NCI-H2227 (cell line): ENCODE data around the gene EPS15.
"Not testable (repeated sequence)": the region's sequence is repeated elsewhere in the genome, so short reads cannot be mapped to it uniquely, and the experiment has no call there.

ENCODE experiments used
- DNase-seq: peaks from one replicate; lab custom pipeline; 2025; ENCODE audit not compliant: unreplicated experiment; lab: John Stamatoyannopoulos, UW

EPS15 gene

GRCh38 chr1:51543858-51544257 is 24.8 kb upstream of the EPS15 start:
- no peak for DNase-seq

- DNase-seq = no peak
These were observed 23.3 kb upstream of the EPS15 start for GRCh38 chr1:51542158-51542953.

- no peak for DNase-seq
These were observed 22.4 kb upstream of the EPS15 start for GRCh38 chr1:51541313-51542050.

- DNase-seq = no peak
These were observed 18.5 kb upstream of the EPS15 start for GRCh38 chr1:51537568-51537967.

GRCh38 chr1:51535006-51535592 is 16.0 kb upstream of the EPS15 start:
- DNase-seq = peak; percentile 48

- DNase-seq = no peak
These were observed 15.4 kb upstream of the EPS15 start for GRCh38 chr1:51534447-51534846.

GRCh38 chr1:51532853-51533252 is 13.8 kb upstream of the EPS15 start:
- DNase-seq = no peak

- not testable (repeated sequence) for DNase-seq
These were observed 11.4 kb upstream of the EPS15 start for GRCh38 chr1:51530447-51530846.

GRCh38 chr1:51527144-51527543 is 8.1 kb upstream of the EPS15 start:
- no peak for DNase-seq

GRCh38 chr1:51526248-51526647 is 7.2 kb upstream of the EPS15 start:
- DNase-seq = no peak

- DNase-seq = no peak
These were observed 6.2 kb upstream of the EPS15 start for GRCh38 chr1:51525295-51525694.

- no peak for DNase-seq
These were observed 5.8 kb upstream of the EPS15 start for GRCh38 chr1:51524817-51525216.

- DNase-seq = no peak
These were observed 4.9 kb upstream of the EPS15 start for GRCh38 chr1:51523931-51524330.

- no peak for DNase-seq
These were observed 1.7 kb upstream of the EPS15 start for GRCh38 chr1:51520700-51521248.

GRCh38 chr1:51519865-51520699 is 1.0 kb upstream of the EPS15 start:
- DNase-seq = no peak

GRCh38 chr1:51518586-51519047 is 449 bp downstream of the EPS15 start:
- peak; percentile 54 for DNase-seq

GRCh38 chr1:51518033-51518585 is 957 bp downstream of the EPS15 start:
- DNase-seq = peak; percentile 38

- no peak for DNase-seq
These were observed 1.6 kb downstream of the EPS15 start for GRCh38 chr1:51517361-51518032.

- no peak for DNase-seq
These were observed 2.4 kb downstream of the EPS15 start for GRCh38 chr1:51516649-51517158.
